Prostate gland (tissue), 2 donors: ENCODE results near the gene CFAP221.

Experiments
- CTCF ChIP-seq, 4 experiments: fragments of 200-600 bp in 2 of 4; fragments of 450-650 bp in 2 of 4; sonication (generic) in 2 of 4; IDR thresholded peaks; 1 replicate in 3 of 4; 2 replicates in 1 of 4; pipeline ENCODE4 v1.5.1; 2016 to 2019; ENCODE audit warnings: antibody characterized with exemption in 4 of 4, mild to moderate bottlenecking in 2 of 4, moderate library complexity in 2 of 4
- POLR2AphosphoS5 ChIP-seq: sonication (generic); formaldehyde crosslinking; IDR thresholded peaks from one replicate; pipeline ENCODE4 v1.6.1; 2017; ENCODE audit warnings: antibody characterized with exemption

DNA sequence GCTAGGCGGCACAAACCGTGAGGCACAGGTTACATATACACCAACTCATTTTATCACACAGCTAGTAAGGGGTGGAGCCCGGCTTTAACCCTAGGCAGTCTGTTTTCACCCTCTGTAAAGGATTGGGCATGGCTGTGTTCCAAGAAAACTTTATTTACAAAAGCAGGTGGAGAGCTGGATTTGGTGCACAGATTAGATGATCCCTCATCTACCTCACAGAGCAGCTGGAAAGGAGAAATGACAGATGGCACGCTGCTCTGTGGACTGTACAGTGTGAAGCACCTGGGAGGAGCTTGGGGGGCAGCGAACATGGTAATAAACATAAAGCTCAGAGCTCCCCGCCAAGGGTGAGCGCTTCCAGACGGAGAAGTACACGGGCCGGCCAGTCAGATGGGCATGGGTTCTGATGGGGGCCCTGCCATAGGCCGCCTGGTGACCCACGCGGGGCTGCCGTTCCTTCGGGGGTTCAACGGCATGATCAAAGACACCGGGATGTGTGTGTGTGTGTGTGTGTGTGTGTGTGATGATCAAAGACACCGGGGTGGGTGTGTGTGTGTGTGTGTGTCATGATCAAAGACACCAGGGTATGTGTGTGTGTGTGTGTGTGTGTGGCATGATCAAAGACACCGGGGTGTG, 133.9 kb downstream of the CFAP221 start:
- TF ChIP-seq CTCF (IDR thresholded peaks at IDR 0.05) (no peak), POLR2AphosphoS5 (no peak)
